Ishikawa (cell line): ENCODE results near the gene SMIM41.

ENCODE experiments used
- CEBPB ChIP-seq: IDR thresholded peaks from 2 replicates; pipeline ENCODE4 v1.6.1; 2012
- CREB1 ChIP-seq: IDR thresholded peaks from 2 replicates; pipeline ENCODE4 v1.6.1; 2012; ENCODE audit warnings: low read depth
- EGR1 ChIP-seq: IDR thresholded peaks from 2 replicates; pipeline ENCODE4 v1.6.1; 2012
- EP300 ChIP-seq: IDR thresholded peaks from 2 replicates; pipeline ENCODE4 v1.6.1; 2012; ENCODE audit warnings: borderline replicate concordance
- FOXM1 ChIP-seq: IDR thresholded peaks from 2 replicates; pipeline ENCODE4 v1.6.1; 2012; ENCODE audit warnings: low read depth, borderline replicate concordance
- NFIC ChIP-seq: IDR thresholded peaks from 2 replicates; pipeline ENCODE4 v1.6.1; 2012
- RAD21 ChIP-seq: IDR thresholded peaks from 2 replicates; pipeline ENCODE4 v1.6.1; 2012; ENCODE audit warnings: low read depth
- TAF1 ChIP-seq: IDR thresholded peaks from 2 replicates; pipeline ENCODE4 v1.6.1; 2012; ENCODE audit warnings: low read depth, mild to moderate bottlenecking
- TCF12 ChIP-seq: IDR thresholded peaks from 2 replicates; pipeline ENCODE4 v1.6.1; 2012; ENCODE audit warnings: low read depth
- TEAD4 ChIP-seq: IDR thresholded peaks from 2 replicates; pipeline ENCODE4 v1.6.1; 2012
- YY1 ChIP-seq: IDR thresholded peaks from 2 replicates; pipeline ENCODE4 v1.6.1; 2012; ENCODE audit warnings: low read depth
- ZBTB7A ChIP-seq: IDR thresholded peaks from 2 replicates; pipeline ENCODE4 v1.6.1; 2012; ENCODE audit warnings: low read depth
- TF ChIP-seq, protein P1 (sequence below): IDR thresholded peaks from 2 replicates; pipeline ENCODE4 v1.6.1; 2012
- TF ChIP-seq, protein P2 (sequence below): IDR thresholded peaks from 2 replicates; pipeline ENCODE4 v1.6.1; 2012; ENCODE audit warnings: low read depth, mild to moderate bottlenecking
- TF ChIP-seq, protein P3 (sequence below): IDR thresholded peaks from 2 replicates; pipeline ENCODE4 v1.6.1; 2012

The SMIM41 gene

DNA sequence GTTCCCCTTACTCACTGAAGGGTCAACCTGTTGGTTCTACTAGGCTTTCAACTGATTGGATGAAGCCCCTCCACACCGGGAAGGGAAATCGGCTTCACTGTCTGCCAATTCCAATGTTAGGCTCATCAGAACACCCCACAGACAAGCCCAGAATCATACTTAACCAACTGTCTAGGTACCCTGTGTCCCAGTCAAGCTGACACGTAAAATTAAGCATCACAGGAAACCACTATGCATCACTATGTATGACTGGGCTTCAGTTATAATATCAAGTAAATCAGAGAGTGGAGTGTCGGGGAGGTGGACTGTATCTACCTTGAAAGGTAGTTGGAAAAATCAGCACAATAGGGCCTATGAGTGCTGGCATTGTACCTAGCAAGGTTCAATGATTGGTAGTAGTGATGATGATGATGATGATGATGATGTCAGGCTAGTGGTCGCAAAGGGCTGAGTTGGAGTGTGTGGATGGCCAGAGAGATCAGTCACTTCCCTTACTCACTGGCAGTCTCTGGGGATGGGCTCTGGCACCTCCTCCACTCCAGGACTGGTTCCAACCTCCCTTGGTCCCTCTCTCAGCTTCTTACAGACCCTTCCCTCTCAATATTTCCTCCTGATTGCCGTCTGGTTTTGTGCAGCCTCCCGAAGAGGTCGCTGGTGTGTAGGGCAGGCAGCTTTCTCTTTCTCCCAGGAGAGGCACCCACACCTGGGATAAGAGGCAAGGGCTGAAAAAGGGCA lies 13.0 kb upstream of the SMIM41 start:
- no peak for TF ChIP-seq ZBTB7A
- TF ChIP-seq RAD21, result peak; percentile 19; the same call in 1 of the 2 replicates

DNA sequence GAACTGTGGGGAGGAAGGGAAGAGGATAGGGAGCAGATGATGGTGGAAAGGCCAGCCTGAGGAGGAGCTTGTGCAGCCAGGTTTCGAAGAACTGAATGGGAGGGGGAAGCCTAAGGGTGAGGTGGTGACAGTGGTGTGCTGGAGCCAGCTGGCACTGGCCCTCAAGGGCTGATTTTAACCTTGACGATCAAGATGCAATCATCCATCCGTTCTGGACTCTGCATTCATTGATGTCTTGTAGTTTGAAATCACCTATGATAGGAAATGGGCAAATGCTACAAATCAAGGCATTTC lies 12.5 kb upstream of the SMIM41 start:
- TF ChIP-seq ZBTB7A, result no peak
- TF ChIP-seq TEAD4, result no peak
- TF ChIP-seq CREB1, result no peak
- TF ChIP-seq, protein P1, sequence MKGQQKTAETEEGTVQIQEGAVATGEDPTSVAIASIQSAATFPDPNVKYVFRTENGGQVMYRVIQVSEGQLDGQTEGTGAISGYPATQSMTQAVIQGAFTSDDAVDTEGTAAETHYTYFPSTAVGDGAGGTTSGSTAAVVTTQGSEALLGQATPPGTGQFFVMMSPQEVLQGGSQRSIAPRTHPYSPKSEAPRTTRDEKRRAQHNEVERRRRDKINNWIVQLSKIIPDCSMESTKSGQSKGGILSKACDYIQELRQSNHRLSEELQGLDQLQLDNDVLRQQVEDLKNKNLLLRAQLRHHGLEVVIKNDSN, result no peak
- no peak for TF ChIP-seq EGR1
- no peak for TF ChIP-seq CEBPB
- no peak for TF ChIP-seq NFIC
- TF ChIP-seq TCF12, result no peak
- no peak for TF ChIP-seq RAD21
- TF ChIP-seq, protein P2, sequence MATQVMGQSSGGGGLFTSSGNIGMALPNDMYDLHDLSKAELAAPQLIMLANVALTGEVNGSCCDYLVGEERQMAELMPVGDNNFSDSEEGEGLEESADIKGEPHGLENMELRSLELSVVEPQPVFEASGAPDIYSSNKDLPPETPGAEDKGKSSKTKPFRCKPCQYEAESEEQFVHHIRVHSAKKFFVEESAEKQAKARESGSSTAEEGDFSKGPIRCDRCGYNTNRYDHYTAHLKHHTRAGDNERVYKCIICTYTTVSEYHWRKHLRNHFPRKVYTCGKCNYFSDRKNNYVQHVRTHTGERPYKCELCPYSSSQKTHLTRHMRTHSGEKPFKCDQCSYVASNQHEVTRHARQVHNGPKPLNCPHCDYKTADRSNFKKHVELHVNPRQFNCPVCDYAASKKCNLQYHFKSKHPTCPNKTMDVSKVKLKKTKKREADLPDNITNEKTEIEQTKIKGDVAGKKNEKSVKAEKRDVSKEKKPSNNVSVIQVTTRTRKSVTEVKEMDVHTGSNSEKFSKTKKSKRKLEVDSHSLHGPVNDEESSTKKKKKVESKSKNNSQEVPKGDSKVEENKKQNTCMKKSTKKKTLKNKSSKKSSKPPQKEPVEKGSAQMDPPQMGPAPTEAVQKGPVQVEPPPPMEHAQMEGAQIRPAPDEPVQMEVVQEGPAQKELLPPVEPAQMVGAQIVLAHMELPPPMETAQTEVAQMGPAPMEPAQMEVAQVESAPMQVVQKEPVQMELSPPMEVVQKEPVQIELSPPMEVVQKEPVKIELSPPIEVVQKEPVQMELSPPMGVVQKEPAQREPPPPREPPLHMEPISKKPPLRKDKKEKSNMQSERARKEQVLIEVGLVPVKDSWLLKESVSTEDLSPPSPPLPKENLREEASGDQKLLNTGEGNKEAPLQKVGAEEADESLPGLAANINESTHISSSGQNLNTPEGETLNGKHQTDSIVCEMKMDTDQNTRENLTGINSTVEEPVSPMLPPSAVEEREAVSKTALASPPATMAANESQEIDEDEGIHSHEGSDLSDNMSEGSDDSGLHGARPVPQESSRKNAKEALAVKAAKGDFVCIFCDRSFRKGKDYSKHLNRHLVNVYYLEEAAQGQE, result no peak

DNA sequence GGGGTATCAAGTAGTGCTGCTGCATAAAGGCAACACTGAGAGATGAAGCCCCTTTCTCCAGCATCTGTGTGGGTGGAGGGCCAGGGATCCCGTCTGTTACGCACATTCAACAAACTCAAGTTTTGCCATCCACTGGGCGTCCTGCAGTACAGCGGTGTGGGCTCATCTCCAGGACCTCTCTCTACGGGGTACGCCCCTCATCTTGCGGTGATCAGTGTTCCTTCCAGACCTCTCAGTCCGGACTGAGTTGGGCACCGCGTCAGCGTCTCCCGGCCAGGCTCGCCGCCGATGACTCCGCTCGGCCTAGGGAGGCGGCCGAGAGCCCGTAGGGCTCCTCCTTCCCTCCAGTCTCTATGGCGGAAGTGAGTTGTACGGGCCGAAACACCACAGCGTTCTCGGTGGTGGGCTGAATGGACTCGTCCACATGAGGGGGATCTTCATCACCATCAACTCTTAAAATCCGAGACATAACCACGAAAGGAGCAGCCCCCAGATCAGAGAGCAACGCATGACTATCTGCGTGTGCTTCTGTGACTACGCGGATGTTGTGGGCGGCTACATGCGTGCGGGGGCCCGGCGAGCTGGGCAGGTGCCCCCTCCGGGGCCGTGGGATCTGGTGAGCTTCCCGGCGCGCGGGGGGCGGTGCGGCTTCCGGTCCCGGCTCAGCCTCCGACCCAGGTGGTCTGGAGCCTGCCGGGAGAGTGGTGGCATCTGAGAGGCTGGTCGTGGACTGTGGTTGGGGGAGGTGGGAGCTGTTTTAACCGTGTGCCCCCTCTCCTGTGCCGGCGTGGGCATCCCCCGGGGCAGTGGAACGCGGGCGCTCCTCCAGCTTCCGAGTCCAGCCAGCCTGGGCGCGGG lies 9.9 kb upstream of the SMIM41 start, which contains the start of gene ATG101:
ATG101 (plus strand) TSS at position 652 of the 858 bp plus-strand sequence. CDS start 3,673 bp downstream, outside the sequence.
- TF ChIP-seq, protein P2, result no peak
- TF ChIP-seq EP300 (peak; percentile 85), RAD21 (no peak), TAF1 (peak; percentile 90), ZBTB7A (no peak; the same call in none of the 2 replicates), TCF12 (peak; percentile 73; the same call in 1 of the 2 replicates), FOXM1 (peak; percentile 63; the same call in 1 of the 2 replicates), CEBPB (no peak), CREB1 (0 out of 2 replicates have a peak, but pooled peaks have one; percentile 43), YY1 (peak; percentile 50; the same call in 1 of the 2 replicates), NFIC (peak; percentile 47; the same call in 1 of the 2 replicates), TEAD4 (peak; percentile 21; the same call in 1 of the 2 replicates), EGR1 (peak; percentile 96)
- TF ChIP-seq, protein P3, sequence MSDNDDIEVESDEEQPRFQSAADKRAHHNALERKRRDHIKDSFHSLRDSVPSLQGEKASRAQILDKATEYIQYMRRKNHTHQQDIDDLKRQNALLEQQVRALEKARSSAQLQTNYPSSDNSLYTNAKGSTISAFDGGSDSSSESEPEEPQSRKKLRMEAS, result peak; percentile 82
- TF ChIP-seq, protein P1, result peak; percentile 43; the same call in 1 of the 2 replicates

DNA sequence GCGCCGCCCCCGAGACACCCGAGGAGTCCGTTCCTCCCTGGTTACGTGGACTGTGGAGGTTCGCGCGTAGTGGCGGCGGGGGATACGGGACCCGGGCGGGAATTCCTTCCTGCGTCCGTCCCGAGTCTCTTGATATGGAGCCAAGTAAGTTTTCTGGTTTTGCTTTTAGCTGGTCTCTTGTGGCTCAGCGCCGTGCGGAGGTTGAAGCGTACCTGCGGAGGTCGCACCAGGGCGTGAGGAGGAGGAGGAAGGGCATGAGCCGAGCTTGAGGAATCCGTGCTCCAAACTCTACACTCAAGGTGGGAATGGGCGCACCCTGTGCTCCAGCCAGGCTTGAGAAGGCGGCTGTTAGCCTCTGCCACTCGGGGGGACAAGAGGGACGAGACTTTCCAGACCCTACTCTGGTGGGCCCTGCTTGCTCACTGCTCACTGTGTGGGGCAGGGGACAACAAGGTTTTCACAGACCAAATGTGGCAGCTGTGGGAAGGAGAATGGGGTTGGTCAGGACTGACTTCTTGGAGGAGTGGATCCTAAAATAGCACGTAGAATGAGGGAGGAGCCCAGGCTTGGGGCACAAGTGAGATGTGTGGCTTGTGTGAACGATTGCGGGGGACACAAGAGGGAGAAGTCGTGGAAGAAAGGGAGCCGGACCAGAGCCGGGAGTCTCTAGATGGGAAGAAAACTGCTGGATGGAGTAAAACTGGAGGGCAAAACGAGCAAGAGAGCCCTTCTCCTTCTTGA lies 9.1 kb upstream of the SMIM41 start:
- TF ChIP-seq TAF1, result peak; percentile 0; the same call in 1 of the 2 replicates
- 0 out of 2 replicates have a peak, but pooled peaks have one; percentile 23 for TF ChIP-seq ZBTB7A
- TF ChIP-seq, protein P1, result no peak
